Uterus (tissue), 2 donors: Measurements from ENCODE around the gene PXDC1.

Source experiments
- POLR2A ChIP-seq, 2 donors: fragments of 450-650 bp; IDR thresholded peaks; one replicate each; pipeline ENCODE4 v1.6.1; 2016; ENCODE audit warnings: antibody characterized with exemption in 2 of 2, mild to moderate bottlenecking in 1 of 2, moderate library complexity in 1 of 2
- TF ChIP-seq, protein P1 (sequence below), 4 experiments: fragments of 200-600 bp in 2 of 4; fragments of 450-650 bp in 2 of 4; sonication (generic) in 2 of 4; IDR thresholded peaks; one replicate each; pipeline ENCODE4 v1.5.1; 2016 to 2019; ENCODE audit warnings: antibody characterized with exemption in 4 of 4, mild to moderate bottlenecking in 2 of 4, moderate library complexity in 1 of 4

DNA sequence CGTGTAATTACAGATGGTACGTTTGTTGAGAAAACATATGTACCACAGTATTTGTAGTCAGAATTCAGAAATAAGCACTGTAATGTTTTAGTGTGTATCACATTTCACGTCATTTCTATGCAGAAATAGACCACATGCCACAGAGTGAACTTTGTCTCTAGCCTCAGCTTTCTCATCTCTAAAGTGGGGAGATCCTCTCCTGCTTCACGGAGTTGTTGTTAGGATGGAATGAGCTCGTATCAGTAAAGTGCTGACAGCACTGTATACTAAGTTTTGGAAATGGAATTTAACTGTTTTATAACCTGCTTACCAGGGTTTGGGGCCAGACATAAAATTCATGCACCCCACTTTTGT is 34.2 kb upstream of the PXDC1 start:
- TF ChIP-seq, protein P1, sequence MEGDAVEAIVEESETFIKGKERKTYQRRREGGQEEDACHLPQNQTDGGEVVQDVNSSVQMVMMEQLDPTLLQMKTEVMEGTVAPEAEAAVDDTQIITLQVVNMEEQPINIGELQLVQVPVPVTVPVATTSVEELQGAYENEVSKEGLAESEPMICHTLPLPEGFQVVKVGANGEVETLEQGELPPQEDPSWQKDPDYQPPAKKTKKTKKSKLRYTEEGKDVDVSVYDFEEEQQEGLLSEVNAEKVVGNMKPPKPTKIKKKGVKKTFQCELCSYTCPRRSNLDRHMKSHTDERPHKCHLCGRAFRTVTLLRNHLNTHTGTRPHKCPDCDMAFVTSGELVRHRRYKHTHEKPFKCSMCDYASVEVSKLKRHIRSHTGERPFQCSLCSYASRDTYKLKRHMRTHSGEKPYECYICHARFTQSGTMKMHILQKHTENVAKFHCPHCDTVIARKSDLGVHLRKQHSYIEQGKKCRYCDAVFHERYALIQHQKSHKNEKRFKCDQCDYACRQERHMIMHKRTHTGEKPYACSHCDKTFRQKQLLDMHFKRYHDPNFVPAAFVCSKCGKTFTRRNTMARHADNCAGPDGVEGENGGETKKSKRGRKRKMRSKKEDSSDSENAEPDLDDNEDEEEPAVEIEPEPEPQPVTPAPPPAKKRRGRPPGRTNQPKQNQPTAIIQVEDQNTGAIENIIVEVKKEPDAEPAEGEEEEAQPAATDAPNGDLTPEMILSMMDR (IDR thresholded peaks at IDR 0.05), result no peak
- no peak for TF ChIP-seq POLR2A (IDR thresholded peaks at IDR 0.05)
